ENCODE data around the gene UST. TPM values are rescaled to one million over a fixed set of nuclear protein-coding genes. Genes with fewer than 3 reads are reported as not detected.

The UST gene
- total and polyA plus RNA-seq, 2 experiments from 2014 or later = 8.0 to 11.7 TPM

GRCh38 chr6:148969603-148970061 is 222.8 kb downstream of the UST start:
- H3K4me3 ChIP-seq = no peak overlapping the region
- WGBS (ENCODE audit: low lambda C conversion rate, missing lambda C conversion rate) = 71% methylated on average over 10 of the region's 10 CpGs
- H4K20me1 ChIP-seq (ENCODE audit: insufficient read depth, poor library complexity, severe bottlenecking) = no peaks in the 10 kb centered on the region
- H2AFZ ChIP-seq = no peak overlapping the region
- no peaks in the 10 kb centered on the region for H3K36me3 ChIP-seq (replicated peaks; ENCODE audit: insufficient read depth, low read depth)
- no peaks in the 10 kb centered on the region for H3K9me2 ChIP-seq (replicated peaks; ENCODE audit: insufficient read depth)
- no peak overlapping the region for H3K4me2 ChIP-seq
- peak overlapping the region; percentile 60 for H3K27ac ChIP-seq
- H3K9me3 ChIP-seq (ENCODE audit: low read depth) = no peaks in the 10 kb centered on the region
- H3K79me2 ChIP-seq = no peaks in the 10 kb centered on the region
- no peaks in the 10 kb centered on the region for H3K27me3 ChIP-seq
- peaks cover 19% of the 10 kb centered on the region for H3K4me1 ChIP-seq (ENCODE audit: insufficient read depth)
- peak; percentile 37 for DNase-seq (ENCODE audit: low spot score)
- TF ChIP-seq EZH2phosphoT487 (IDR thresholded peaks at IDR 0.05; ENCODE audit: low read depth, severe bottlenecking, unreplicated experiment) (no peak), EZH2 (IDR thresholded peaks at IDR 0.05; ENCODE audit: borderline replicate concordance) (no peak)
- TF ChIP-seq, protein P1, sequence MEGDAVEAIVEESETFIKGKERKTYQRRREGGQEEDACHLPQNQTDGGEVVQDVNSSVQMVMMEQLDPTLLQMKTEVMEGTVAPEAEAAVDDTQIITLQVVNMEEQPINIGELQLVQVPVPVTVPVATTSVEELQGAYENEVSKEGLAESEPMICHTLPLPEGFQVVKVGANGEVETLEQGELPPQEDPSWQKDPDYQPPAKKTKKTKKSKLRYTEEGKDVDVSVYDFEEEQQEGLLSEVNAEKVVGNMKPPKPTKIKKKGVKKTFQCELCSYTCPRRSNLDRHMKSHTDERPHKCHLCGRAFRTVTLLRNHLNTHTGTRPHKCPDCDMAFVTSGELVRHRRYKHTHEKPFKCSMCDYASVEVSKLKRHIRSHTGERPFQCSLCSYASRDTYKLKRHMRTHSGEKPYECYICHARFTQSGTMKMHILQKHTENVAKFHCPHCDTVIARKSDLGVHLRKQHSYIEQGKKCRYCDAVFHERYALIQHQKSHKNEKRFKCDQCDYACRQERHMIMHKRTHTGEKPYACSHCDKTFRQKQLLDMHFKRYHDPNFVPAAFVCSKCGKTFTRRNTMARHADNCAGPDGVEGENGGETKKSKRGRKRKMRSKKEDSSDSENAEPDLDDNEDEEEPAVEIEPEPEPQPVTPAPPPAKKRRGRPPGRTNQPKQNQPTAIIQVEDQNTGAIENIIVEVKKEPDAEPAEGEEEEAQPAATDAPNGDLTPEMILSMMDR (IDR thresholded peaks at IDR 0.05; ENCODE audit: poor library complexity) = no peak

DNA sequence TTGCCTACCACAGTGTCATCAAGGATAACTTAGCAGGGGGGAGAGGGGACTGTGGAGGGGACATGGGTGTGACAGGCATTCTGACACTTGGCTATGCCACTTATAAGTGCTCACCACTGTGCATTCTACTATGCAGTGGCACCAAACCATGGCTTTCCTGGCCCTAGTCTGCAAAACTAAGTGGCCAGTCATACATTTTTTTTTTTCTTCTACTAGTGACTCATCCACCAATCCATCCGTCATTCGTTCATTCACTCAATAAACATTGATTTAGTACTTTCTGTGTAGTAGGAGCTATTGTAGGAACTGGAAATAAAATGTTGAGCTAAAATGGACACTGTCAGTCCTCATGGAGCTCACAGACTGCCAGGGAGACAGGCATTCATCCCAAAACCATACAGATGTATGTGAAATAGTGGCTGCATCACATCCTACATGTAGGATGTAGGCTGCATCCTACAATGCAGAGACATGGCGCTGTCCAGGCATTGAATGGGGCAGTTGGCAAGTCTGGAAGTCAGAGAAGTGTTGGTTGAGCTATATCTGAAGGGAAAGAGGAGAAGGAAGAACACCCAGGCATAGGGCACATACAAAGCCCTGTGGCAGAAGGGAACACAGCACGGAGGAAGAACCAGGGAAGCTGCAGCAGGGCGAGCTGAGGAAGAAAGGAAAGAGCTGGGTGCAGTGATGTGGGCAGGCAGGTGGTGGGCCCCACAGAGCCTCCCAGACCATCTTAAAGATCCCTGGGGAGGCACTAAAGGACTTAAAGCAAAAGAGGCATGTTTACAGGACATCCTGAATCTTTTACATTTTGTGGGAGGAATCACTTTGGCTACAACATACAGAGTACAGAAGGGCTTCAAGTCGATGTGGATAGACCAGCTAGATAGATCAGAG is 224.4 kb downstream of the UST start:
- Histone ChIP-seq H2AFZ (no peak overlapping the region), H3K9me3 (ENCODE audit: low read depth) (no peaks in the 10 kb centered on the region)

DNA sequence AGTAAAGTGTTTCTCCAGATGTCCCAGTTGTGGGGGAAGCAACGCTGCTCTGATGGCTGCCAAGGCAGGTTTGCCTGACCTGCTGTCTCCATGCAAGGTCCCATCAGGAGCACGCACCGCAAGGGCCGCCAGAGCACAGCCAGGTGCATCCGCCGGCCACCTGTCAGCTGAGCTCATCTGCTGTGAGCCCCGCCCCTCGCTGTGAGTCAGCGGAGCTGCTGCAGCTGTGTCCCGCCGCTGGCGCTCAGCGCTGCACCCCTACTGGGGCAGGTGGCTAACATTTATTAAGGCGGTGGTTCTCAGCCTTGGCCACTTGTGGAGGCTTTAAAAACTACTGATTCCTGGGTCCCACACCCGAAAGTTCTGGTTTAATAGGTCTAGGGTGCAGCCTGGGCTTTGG is 225.7 kb downstream of the UST start:
- Histone ChIP-seq H3K36me3 (replicated peaks; ENCODE audit: insufficient read depth, low read depth) (no peaks in the 10 kb centered on the region), H3K4me1 (ENCODE audit: insufficient read depth) (peaks cover 19% of the 10 kb centered on the region), H3K27ac (no peak overlapping the region), H3K4me2 (peak overlapping the region; percentile 63), H4K20me1 (ENCODE audit: insufficient read depth, poor library complexity, severe bottlenecking) (no peaks in the 10 kb centered on the region), H3K4me3 (no peak overlapping the region), H3K9me2 (replicated peaks; ENCODE audit: insufficient read depth) (no peaks in the 10 kb centered on the region), H2AFZ (no peak overlapping the region), H3K79me2 (no peaks in the 10 kb centered on the region), H3K27me3 (no peaks in the 10 kb centered on the region), H3K9me3 (ENCODE audit: low read depth) (no peaks in the 10 kb centered on the region)
- TF ChIP-seq EZH2phosphoT487 (IDR thresholded peaks at IDR 0.05; ENCODE audit: low read depth, severe bottlenecking, unreplicated experiment) (no peak), EZH2 (IDR thresholded peaks at IDR 0.05; ENCODE audit: borderline replicate concordance) (no peak)
- TF ChIP-seq, protein P1 (IDR thresholded peaks at IDR 0.05; ENCODE audit: poor library complexity) = no peak
- peak; percentile 90 for DNase-seq (ENCODE audit: low spot score)
- WGBS (ENCODE audit: low lambda C conversion rate, missing lambda C conversion rate) = 10% methylated on average over 15 of the region's 15 CpGs

More for the DNA sequence above, 224.4 kb downstream of the UST start:
- H3K4me3 ChIP-seq = no peak overlapping the region
- TF ChIP-seq, protein P1 (IDR thresholded peaks at IDR 0.05; ENCODE audit: poor library complexity) = no peak
- TF ChIP-seq EZH2phosphoT487 (IDR thresholded peaks at IDR 0.05; ENCODE audit: low read depth, severe bottlenecking, unreplicated experiment) = no peak
- no peak for TF ChIP-seq EZH2 (IDR thresholded peaks at IDR 0.05; ENCODE audit: borderline replicate concordance)
- H3K9me2 ChIP-seq (replicated peaks; ENCODE audit: insufficient read depth) = no peaks in the 10 kb centered on the region
- no peaks in the 10 kb centered on the region for H3K79me2 ChIP-seq
- H4K20me1 ChIP-seq (ENCODE audit: insufficient read depth, poor library complexity, severe bottlenecking) = no peaks in the 10 kb centered on the region
- H3K27ac ChIP-seq = no peak overlapping the region
- no peak overlapping the region for H3K4me2 ChIP-seq
- peaks cover 19% of the 10 kb centered on the region for H3K4me1 ChIP-seq (ENCODE audit: insufficient read depth)
- no peaks in the 10 kb centered on the region for H3K27me3 ChIP-seq
- WGBS (ENCODE audit: low lambda C conversion rate, missing lambda C conversion rate) = 86% methylated on average over 6 of the region's 6 CpGs
- DNase-seq (ENCODE audit: low spot score) = no peak
- H3K36me3 ChIP-seq (replicated peaks; ENCODE audit: insufficient read depth, low read depth) = no peaks in the 10 kb centered on the region
